Spleen (tissue), 11 donors: ENCODE measurements around the gene NR1D2. TPM values are rescaled to one million over a fixed set of nuclear protein-coding genes. Genes with fewer than 3 reads are reported as not detected.

Experiments used
- DNase-seq: peaks from one replicate; pipeline ENCODE4 v3.0.0-alpha.2; 2020
- H3K27ac ChIP-seq, 8 donors: fragments of 200-600 bp; sonication (generic) in 7 of 8; 1 replicate in 4 of 8; 2 replicates in 4 of 8; pipeline versions ENCODE4 v1.5.0 to v1.8.0; 2016 to 2021; ENCODE audit warnings: inconsistent platforms in 4 of 8, mild to moderate bottlenecking in 4 of 8, moderate library complexity in 1 of 8
- H3K27me3 ChIP-seq, 7 donors: fragments of 200-600 bp; sonication (generic) in 6 of 7; replicated peaks in 1 of 7; 1 replicate in 4 of 7; 2 replicates in 3 of 7; pipeline versions ENCODE4 v1.5.0 to v1.8.0; 2016 to 2021; ENCODE audit warnings: inconsistent platforms in 3 of 7, mild to moderate bottlenecking in 1 of 7
- H3K36me3 ChIP-seq, 6 donors: fragments of 200-600 bp; sonication (generic) in 5 of 6; 1 replicate in 4 of 6; 2 replicates in 2 of 6; pipeline versions ENCODE4 v1.5.0 to v1.8.0; 2016 to 2021; ENCODE audit warnings: inconsistent platforms in 2 of 6
- H3K4me1 ChIP-seq, 6 donors: fragments of 200-600 bp; sonication (generic) in 5 of 6; 1 replicate in 3 of 6; 2 replicates in 3 of 6; pipeline versions ENCODE4 v1.5.0 to v1.8.0; 2016 to 2021; ENCODE audit warnings: inconsistent platforms in 3 of 6
- H3K4me3 ChIP-seq, 8 donors: fragments of 200-600 bp; sonication (generic) in 7 of 8; 1 replicate in 4 of 8; 2 replicates in 4 of 8; pipeline versions ENCODE4 v1.5.0 to v1.8.0; 2016 to 2021; ENCODE audit warnings: inconsistent platforms in 4 of 8, mild to moderate bottlenecking in 4 of 8, moderate library complexity in 2 of 8
- H3K9me3 ChIP-seq, 8 donors: fragments of 200-600 bp; sonication (generic) in 7 of 8; 1 replicate in 4 of 8; 2 replicates in 4 of 8; pipeline versions ENCODE4 v1.5.0 to v1.8.0; 2016 to 2021; ENCODE audit warnings: inconsistent platforms in 4 of 8
- CTCF ChIP-seq, 11 experiments: fragments of 200-600 bp in 7 of 11; fragments of 450-650 bp in 4 of 11; sonication (generic) in 4 of 11; IDR thresholded peaks in 8 of 11; conservative IDR thresholded peaks in 3 of 11; 1 replicate in 7 of 11; 2 replicates in 4 of 11; pipeline versions ENCODE4 v1.4.0 to v1.8.0; 2016 to 2021; ENCODE audit warnings: antibody characterized with exemption in 11 of 11, inconsistent platforms in 4 of 11, mild to moderate bottlenecking in 1 of 11
- POLR2A ChIP-seq, 3 donors: fragments of 450-650 bp; IDR thresholded peaks; one replicate each; pipeline ENCODE4 v1.5.1; 2017; ENCODE audit warnings: antibody characterized with exemption in 3 of 3, mild to moderate bottlenecking in 1 of 3
- POLR2AphosphoS5 ChIP-seq, 3 donors: sonication (generic); formaldehyde crosslinking; IDR thresholded peaks; one replicate each; pipeline ENCODE4 v1.5.1; 2017; ENCODE audit warnings: antibody characterized with exemption in 3 of 3
- whole genome bisulfite sequencing, 5 donors: extraction: QIAGEN DNeasy Blood & Tissue Kit in 3 of 5; methylation state at CpG; one replicate each; pipeline versions ENCODE4 v1.1.5 to v1.1.7; 2013 to 2018; 5-methylcytosine and 5-hydroxymethylcytosine counted together
- intact Hi-C: fragments of 100-400 bp; cut with DNase I; formaldehyde crosslinking; loops from one replicate; pipeline ENCODE4 v1.15.0; 2023; ENCODE audit warnings: low total_unique reads
- polyA plus RNA-seq, 3 donors: library from polyadenylated mRNA; stranded (reverse); fragments of 200-250 nt; gene quantifications; one replicate each; pipeline ENCODE4 v1.2.1, GENCODE V29; 2013
- total RNA-seq, 7 donors: library from RNA; depleted of rRNA in 3 of 7; stranded (reverse); fragments of >200 nt in 3 of 7; fragmentation: NEBNext Ultra II Directional in 4 of 7; extraction: Animal tissue kit (Norgen Biotek cat#: 25700) in 4 of 7; gene quantifications; one replicate each; pipeline versions ENCODE4 v1.1.0 to v1.2.1, GENCODE V29; 2016 to 2021
- donor health status: healthy with polysubstance abuse.
- donor health status: DM: no; HTN: no; CAD: no; lungs with moderate emphysema.
- donor health status: DM: no; HTN: no; CAD: no.
- donor health status: Bipolar disorder and iron deficiency.
- donor health status: healthy.
- donor health status: DM: no; HTN: no; CAD: no.
- donor health status: DM: yes; HTN: yes; CAD: no.

The NR1D2 gene
- total and polyA plus RNA-seq, 10 donors, result 6.1 to 44.4 (median 33.3) TPM

- peaks cover 0 to 21% (median 16%) of the 10 kb centered on the region in 6 donors for H3K36me3 ChIP-seq
- H3K4me1 ChIP-seq, result peaks cover 0 to under 1% (median 0%) of the 10 kb centered on the region in 6 donors
- no peak overlapping the region for H3K27ac ChIP-seq
- WGBS, 5 donors, result 84 to 90% (median 87%) methylated on average over 7 of the region's 7 CpGs
- H3K4me3 ChIP-seq, result no peak overlapping the region
- H3K9me3 ChIP-seq, result no peaks in the 10 kb centered on the region
- DNase-seq, result no peak
- intact Hi-C loops, result no loop called here
- no peak for TF ChIP-seq POLR2AphosphoS5 (IDR thresholded peaks at IDR 0.05)
- TF ChIP-seq POLR2A (IDR thresholded peaks at IDR 0.05), result no peak
- no peak for TF ChIP-seq CTCF (IDR thresholded peaks at IDR 0.05 in 8 of 11, conservative IDR thresholded peaks at IDR 0.05 in 3 of 11)
- H3K27me3 ChIP-seq, result no peaks in the 10 kb centered on the region
Observed at GRCh38 chr3:23926246-23926645, 18.8 kb upstream of the NR1D2 start.

- H3K4me3 ChIP-seq, result no peak overlapping the region
- no peak for DNase-seq
- no peak for TF ChIP-seq CTCF (IDR thresholded peaks at IDR 0.05 in 8 of 11, conservative IDR thresholded peaks at IDR 0.05 in 3 of 11)
- TF ChIP-seq POLR2A (IDR thresholded peaks at IDR 0.05), result no peak
- TF ChIP-seq POLR2AphosphoS5 (IDR thresholded peaks at IDR 0.05), result no peak
- no peak overlapping the region for H3K27ac ChIP-seq
- H3K4me1 ChIP-seq, result no peaks in the 10 kb centered on the region
- peaks cover 0 to 16% (median 12%) of the 10 kb centered on the region in 6 donors for H3K36me3 ChIP-seq
- H3K27me3 ChIP-seq, result no peaks in the 10 kb centered on the region
- intact Hi-C loops, result no loop called here
- no peaks in the 10 kb centered on the region for H3K9me3 ChIP-seq
- WGBS, 5 donors, result 91 to 94% (median 93%) methylated on average over 3 of the region's 3 CpGs
Observed at GRCh38 chr3:23926736-23927135, 18.4 kb upstream of the NR1D2 start.

GRCh38 chr3:23928524-23928923 is 16.6 kb upstream of the NR1D2 start:
- WGBS, 5 donors, result 45 to 62% (median 47%) methylated on average over 8 of the region's 8 CpGs
- Histone ChIP-seq H3K4me1 (no peaks in the 10 kb centered on the region), H3K27ac (no peak overlapping the region), H3K4me3 (no peak overlapping the region), H3K27me3 (no peaks in the 10 kb centered on the region), H3K36me3 (no peaks in the 10 kb centered on the region), H3K9me3 (no peaks in the 10 kb centered on the region)
- intact Hi-C loops, result no loop called here
- no peak for DNase-seq
- no peak for TF ChIP-seq POLR2AphosphoS5 (IDR thresholded peaks at IDR 0.05)
- no peak for TF ChIP-seq CTCF (IDR thresholded peaks at IDR 0.05 in 8 of 11, conservative IDR thresholded peaks at IDR 0.05 in 3 of 11)
- TF ChIP-seq POLR2A (IDR thresholded peaks at IDR 0.05), result no peak

GRCh38 chr3:23931597-23931996 is 13.5 kb upstream of the NR1D2 start:
- no peaks in the 10 kb centered on the region for H3K27me3 ChIP-seq
- DNase-seq, result no peak
- H3K27ac ChIP-seq, result no peak overlapping the region
- H3K4me3 ChIP-seq, result no peak overlapping the region
- intact Hi-C loops, result no loop called here
- H3K9me3 ChIP-seq, result no peaks in the 10 kb centered on the region
- no peaks in the 10 kb centered on the region for H3K36me3 ChIP-seq
- no peaks in the 10 kb centered on the region for H3K4me1 ChIP-seq
- WGBS, 5 donors, result 55 to 69% (median 66%) methylated on average over 3 of the region's 3 CpGs
- TF ChIP-seq POLR2AphosphoS5 (IDR thresholded peaks at IDR 0.05) (no peak), CTCF (IDR thresholded peaks at IDR 0.05 in 8 of 11, conservative IDR thresholded peaks at IDR 0.05 in 3 of 11) (no peak), POLR2A (IDR thresholded peaks at IDR 0.05) (no peak)
